ENCODE data around the gene TMC3.

- TF ChIP-seq ELK1 (IDR thresholded peaks at IDR 0.05; ENCODE audit: low read depth, low read length) = no peak
- TF ChIP-seq REST (IDR thresholded peaks at IDR 0.05) = no peak
- TF ChIP-seq RNF2 (IDR thresholded peaks at IDR 0.05; ENCODE audit: borderline replicate concordance, low read depth) = no peak
- TF ChIP-seq MAZ (IDR thresholded peaks at IDR 0.05; ENCODE audit: borderline replicate concordance, low read depth, low read length) = no peak
- TF ChIP-seq POLR2A (IDR thresholded peaks at IDR 0.05; ENCODE audit: low read length) = no peak
- TF ChIP-seq CTCF (IDR thresholded peaks at IDR 0.05) = no peak
- no peak for TF ChIP-seq EP300 (IDR thresholded peaks at IDR 0.05)
- no peak for TF ChIP-seq CEBPB (IDR thresholded peaks at IDR 0.05)
- TF ChIP-seq KDM1A (IDR thresholded peaks at IDR 0.05; ENCODE audit: low read depth) = no peak
- TF ChIP-seq ZFP36 (IDR thresholded peaks at IDR 0.05; ENCODE audit: borderline replicate concordance, partially characterized antibody) = no peak
- TF ChIP-seq MAX (IDR thresholded peaks at IDR 0.05) = no peak
- no peak for TF ChIP-seq USF2 (IDR thresholded peaks at IDR 0.05)
- no peak for TF ChIP-seq CBX8 (IDR thresholded peaks at IDR 0.05)
- TF ChIP-seq JUNB (IDR thresholded peaks at IDR 0.05) = no peak
Observed at GRCh38 chr15:81398456-81398855, 24.4 kb upstream of the TMC3 start.
